Karpas-422 (cell line): ENCODE results near the gene MTAP. TPM values are rescaled to one million over a fixed set of nuclear protein-coding genes. Genes with fewer than 3 reads are reported as not detected.

Source experiments
- DNase-seq: peaks from one replicate; pipeline ENCODE4 v3.0.0-alpha.2; 2015
- H2AFZ ChIP-seq: fragments of 200-600 bp; sonication (generic); 2 replicates; pipeline ENCODE4 v1.6.1; 2014; ENCODE audit warnings: antibody characterized with exemption, low read length, mixed read lengths
- H3K27ac ChIP-seq: fragments of 200-600 bp; sonication (generic); 2 replicates; pipeline ENCODE4 v1.5.1; 2014; ENCODE audit warnings: mild to moderate bottlenecking, low read length, moderate library complexity
- H3K27me3 ChIP-seq: fragments of 200-600 bp; sonication (generic); 2 replicates; pipeline ENCODE4 v1.6.1; 2014; ENCODE audit warnings: low read length, mixed read lengths
- H3K36me3 ChIP-seq: fragments of 200-600 bp; sonication (generic); 2 replicates; pipeline ENCODE4 v1.6.1; 2014; ENCODE audit warnings: low read length, mixed read lengths; ENCODE audit not compliant: insufficient read depth
- H3K4me1 ChIP-seq: fragments of 200-600 bp; sonication (generic); 2 replicates; pipeline ENCODE4 v1.6.1; 2014; ENCODE audit warnings: mild to moderate bottlenecking, low read length, mixed read lengths
- H3K4me2 ChIP-seq: fragments of 200-600 bp; sonication (generic); 2 replicates; pipeline ENCODE4 v1.6.1; 2014; ENCODE audit warnings: low read length, low read depth, mild to moderate bottlenecking; ENCODE audit not compliant: poor library complexity, severe bottlenecking
- H3K4me3 ChIP-seq: fragments of 200-600 bp; sonication (generic); 2 replicates; pipeline ENCODE4 v1.5.1; 2014; ENCODE audit warnings: mild to moderate bottlenecking, antibody characterized with exemption, low read length, mixed read lengths
- H3K79me2 ChIP-seq: fragments of 200-600 bp; sonication (generic); 2 replicates; pipeline ENCODE4 v1.6.1; 2014; ENCODE audit warnings: mild to moderate bottlenecking, low read length, mixed read lengths
- H3K9ac ChIP-seq: fragments of 200-600 bp; sonication (generic); 2 replicates; pipeline ENCODE4 v1.6.0; 2014; ENCODE audit warnings: low read length
- H3K9me2 ChIP-seq: fragments of 200-600 bp; sonication (generic), shearing (Covaris generic); replicated peaks from 2 replicates; pipeline ENCODE4 v1.6.0; 2014; ENCODE audit warnings: mild to moderate bottlenecking, low read length, moderate library complexity; ENCODE audit not compliant: insufficient read depth
- H3K9me3 ChIP-seq: fragments of 300-700, 200-600 bp; sonication (generic); 2 replicates; pipeline ENCODE4 v1.6.1; 2014; ENCODE audit warnings: low read length, mixed read lengths
- H4K20me1 ChIP-seq: fragments of 200-600 bp; sonication (generic); 2 replicates; pipeline ENCODE4 v1.6.1; 2014; ENCODE audit warnings: mild to moderate bottlenecking, antibody characterized with exemption, low read length, low read depth; ENCODE audit not compliant: insufficient read depth
- total RNA-seq: library from RNA; depleted of rRNA; stranded (reverse); fragments of >200 nt; shearing (Covaris generic); gene quantifications from 2 replicates; pipeline ENCODE4 v1.2.3, GENCODE V29; 2014; ENCODE audit warnings: low replicate concordance

The MTAP gene
- total RNA-seq, 1 experiment from 2014 or later, result 38.7 TPM

DNA sequence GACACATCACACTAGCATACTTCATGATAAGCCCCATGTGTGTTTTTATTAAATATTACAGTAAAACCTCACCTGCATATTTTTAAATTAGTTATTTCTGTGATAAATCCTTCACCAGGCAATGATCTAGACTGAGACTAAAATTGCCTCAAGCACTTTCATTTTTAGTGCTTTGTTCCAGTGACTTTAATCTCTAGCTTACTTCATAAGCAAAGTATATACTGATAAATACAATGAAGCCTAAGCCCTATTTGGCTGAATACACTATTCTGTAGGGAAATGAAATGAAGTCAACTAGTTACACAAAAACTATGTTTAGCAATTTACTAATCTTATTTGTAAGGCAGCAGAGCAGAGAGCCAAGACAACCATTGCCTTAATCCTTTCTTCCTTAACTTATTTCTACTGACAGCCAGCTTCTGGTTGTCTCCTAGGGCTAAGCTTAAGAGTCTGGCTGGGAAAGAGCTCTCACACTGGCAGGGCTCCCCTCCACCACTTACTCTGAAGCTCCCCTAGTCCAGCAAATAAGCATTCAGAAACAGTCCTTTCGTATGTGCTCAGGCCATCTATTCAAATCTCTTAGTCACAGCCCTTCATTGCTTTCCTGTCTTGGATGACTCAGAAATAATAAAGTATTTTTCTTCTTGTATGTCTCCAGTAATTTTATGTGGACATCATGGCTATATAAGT, 31.4 kb upstream of the MTAP start:
- H3K9me3 ChIP-seq, result no peaks in the 10 kb centered on the region
- H3K4me3 ChIP-seq, result no peak overlapping the region
- H3K9ac ChIP-seq, result no peak overlapping the region
- no peaks in the 10 kb centered on the region for H3K4me1 ChIP-seq
- no peaks in the 10 kb centered on the region for H3K36me3 ChIP-seq
- H3K27ac ChIP-seq, result no peak overlapping the region
- H3K79me2 ChIP-seq, result no peaks in the 10 kb centered on the region
- no peak overlapping the region for H2AFZ ChIP-seq
- no peaks in the 10 kb centered on the region for H3K27me3 ChIP-seq
- no peaks in the 10 kb centered on the region for H4K20me1 ChIP-seq
- no peaks in the 10 kb centered on the region for H3K9me2 ChIP-seq
- no peak for DNase-seq
- H3K4me2 ChIP-seq, result no peak overlapping the region

GRCh38 chr9:21777701-21778100, 24.7 kb upstream of the MTAP start:
- H3K36me3 ChIP-seq, result no peaks in the 10 kb centered on the region
- no peak overlapping the region for H3K4me3 ChIP-seq
- H3K9me2 ChIP-seq, result no peaks in the 10 kb centered on the region
- DNase-seq, result no peak
- H3K9me3 ChIP-seq, result no peaks in the 10 kb centered on the region
- H3K27ac ChIP-seq, result no peak overlapping the region
- no peaks in the 10 kb centered on the region for H3K4me1 ChIP-seq
- H3K27me3 ChIP-seq, result no peaks in the 10 kb centered on the region
- no peak overlapping the region for H3K9ac ChIP-seq
- H4K20me1 ChIP-seq, result no peaks in the 10 kb centered on the region
- no peaks in the 10 kb centered on the region for H3K79me2 ChIP-seq
- no peak overlapping the region for H3K4me2 ChIP-seq
- no peak overlapping the region for H2AFZ ChIP-seq

DNA sequence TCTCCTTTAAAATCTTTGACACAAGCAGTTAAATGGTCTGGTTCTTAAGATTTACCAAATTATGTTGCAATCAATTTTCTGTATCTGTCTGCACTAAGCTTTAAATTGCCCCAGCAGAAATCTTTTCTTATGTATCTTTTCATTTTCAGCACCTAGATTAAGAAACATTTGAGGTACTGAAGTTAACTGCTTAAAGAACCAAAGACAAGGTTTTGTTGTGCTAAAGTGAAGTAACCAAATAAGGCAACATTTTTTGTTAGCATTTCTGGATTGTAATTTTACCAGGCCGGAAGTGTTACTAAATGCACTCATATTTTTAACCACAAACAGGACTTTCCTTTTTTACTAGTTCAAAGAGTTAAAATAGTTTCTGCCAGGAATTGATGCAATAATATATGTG, 24.1 kb upstream of the MTAP start:
- Histone ChIP-seq H3K4me1 (no peaks in the 10 kb centered on the region), H3K9ac (no peak overlapping the region), H3K9me3 (no peaks in the 10 kb centered on the region), H3K4me2 (no peak overlapping the region), H3K4me3 (no peak overlapping the region), H3K27ac (no peak overlapping the region), H2AFZ (no peak overlapping the region), H3K9me2 (no peaks in the 10 kb centered on the region), H4K20me1 (no peaks in the 10 kb centered on the region), H3K27me3 (no peaks in the 10 kb centered on the region), H3K36me3 (no peaks in the 10 kb centered on the region), H3K79me2 (no peaks in the 10 kb centered on the region)
- no peak for DNase-seq

GRCh38 chr9:21779397-21779796, 23.0 kb upstream of the MTAP start:
- Histone ChIP-seq H3K27me3 (no peaks in the 10 kb centered on the region), H3K4me1 (no peaks in the 10 kb centered on the region), H3K4me3 (no peak overlapping the region), H3K79me2 (no peaks in the 10 kb centered on the region), H3K36me3 (no peaks in the 10 kb centered on the region), H3K9me2 (no peaks in the 10 kb centered on the region), H3K9me3 (no peaks in the 10 kb centered on the region), H3K9ac (no peak overlapping the region), H4K20me1 (no peaks in the 10 kb centered on the region), H2AFZ (no peak overlapping the region), H3K4me2 (no peak overlapping the region), H3K27ac (no peak overlapping the region)
- no peak for DNase-seq

DNA sequence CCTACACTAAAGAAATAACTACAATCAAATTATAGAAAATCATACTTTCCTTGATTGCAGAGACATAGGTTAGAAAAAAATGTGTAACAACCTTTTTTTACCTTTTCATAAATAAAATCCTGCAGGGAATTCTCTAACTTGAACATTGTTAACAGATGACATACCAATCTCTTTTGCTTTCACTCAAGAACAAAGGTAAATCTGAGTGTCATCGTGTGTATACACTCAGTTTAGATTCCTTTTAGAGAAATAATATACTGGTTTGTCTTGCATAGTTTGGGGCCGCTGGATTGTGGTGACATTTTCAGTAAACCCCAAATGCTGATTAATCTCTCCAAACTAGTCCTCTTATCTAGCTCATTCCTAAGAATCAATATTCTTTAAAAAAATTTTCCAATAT, 20.8 kb upstream of the MTAP start:
- no peak overlapping the region for H3K9ac ChIP-seq
- no peaks in the 10 kb centered on the region for H3K9me3 ChIP-seq
- H3K79me2 ChIP-seq, result no peaks in the 10 kb centered on the region
- no peaks in the 10 kb centered on the region for H4K20me1 ChIP-seq
- H3K27me3 ChIP-seq, result no peaks in the 10 kb centered on the region
- no peak overlapping the region for H3K4me3 ChIP-seq
- no peak for DNase-seq
- no peaks in the 10 kb centered on the region for H3K4me1 ChIP-seq
- no peak overlapping the region for H3K27ac ChIP-seq
- H3K9me2 ChIP-seq, result no peaks in the 10 kb centered on the region
- H2AFZ ChIP-seq, result no peak overlapping the region
- H3K4me2 ChIP-seq, result no peak overlapping the region
- no peaks in the 10 kb centered on the region for H3K36me3 ChIP-seq

GRCh38 chr9:21782205-21782604, 20.2 kb upstream of the MTAP start:
- no peaks in the 10 kb centered on the region for H4K20me1 ChIP-seq
- H3K4me1 ChIP-seq, result no peaks in the 10 kb centered on the region
- H3K27me3 ChIP-seq, result no peaks in the 10 kb centered on the region
- H3K9ac ChIP-seq, result no peak overlapping the region
- no peak overlapping the region for H3K27ac ChIP-seq
- H3K4me2 ChIP-seq, result no peak overlapping the region
- no peak for DNase-seq
- H3K36me3 ChIP-seq, result no peaks in the 10 kb centered on the region
- H3K79me2 ChIP-seq, result no peaks in the 10 kb centered on the region
- H3K4me3 ChIP-seq, result no peak overlapping the region
- no peak overlapping the region for H2AFZ ChIP-seq
- no peaks in the 10 kb centered on the region for H3K9me2 ChIP-seq
- no peaks in the 10 kb centered on the region for H3K9me3 ChIP-seq

GRCh38 chr9:21788752-21789151, 13.7 kb upstream of the MTAP start:
- Histone ChIP-seq H3K4me1 (no peaks in the 10 kb centered on the region), H2AFZ (no peak overlapping the region), H3K9me3 (no peaks in the 10 kb centered on the region), H3K9ac (no peak overlapping the region), H3K9me2 (no peaks in the 10 kb centered on the region), H3K36me3 (no peaks in the 10 kb centered on the region), H4K20me1 (no peaks in the 10 kb centered on the region), H3K4me2 (no peak overlapping the region), H3K27me3 (no peaks in the 10 kb centered on the region), H3K27ac (no peak overlapping the region), H3K79me2 (no peaks in the 10 kb centered on the region), H3K4me3 (no peak overlapping the region)
- no peak for DNase-seq

DNA sequence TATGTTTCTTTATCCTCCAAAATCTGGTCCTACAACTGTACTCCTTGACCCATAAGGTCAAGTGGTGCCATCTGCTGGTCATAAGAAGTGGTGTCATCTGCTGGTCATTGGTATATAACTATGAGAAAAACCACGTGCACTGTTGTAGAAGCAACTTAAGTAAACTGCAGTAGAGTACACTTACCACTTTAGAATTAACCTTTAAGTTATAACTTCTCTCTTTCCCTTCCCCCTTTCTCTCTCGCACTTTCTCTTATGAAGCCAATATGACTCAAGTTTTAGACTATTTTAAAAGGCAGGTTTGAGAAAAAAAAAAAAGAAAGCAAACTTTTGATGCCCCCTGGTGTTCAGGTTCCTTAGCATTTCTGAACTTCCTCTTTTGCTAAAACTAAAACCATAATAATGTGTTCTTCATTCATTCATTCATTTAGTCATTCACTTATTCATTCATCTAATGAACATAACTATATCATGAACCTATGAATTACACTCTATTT, 12.8 kb upstream of the MTAP start:
- Histone ChIP-seq H3K9me2 (no peaks in the 10 kb centered on the region), H3K4me3 (no peak overlapping the region), H3K36me3 (no peaks in the 10 kb centered on the region), H4K20me1 (no peaks in the 10 kb centered on the region), H3K27me3 (no peaks in the 10 kb centered on the region), H3K9ac (no peak overlapping the region), H3K27ac (no peak overlapping the region), H3K9me3 (no peaks in the 10 kb centered on the region), H3K4me1 (no peaks in the 10 kb centered on the region), H3K79me2 (no peaks in the 10 kb centered on the region), H3K4me2 (peak overlapping the region; percentile 62), H2AFZ (peak overlapping the region; percentile 58; the same call in 1 of the 2 replicates)
- peak; percentile 91 for DNase-seq
